Measurements from ENCODE around the gene L3MBTL4.
A peak's percentile ranks its signal among the peaks of the same experiment; 100 is the strongest.

L3MBTL4 gene

GRCh38 chr18:5983488-5983887, 431.2 kb downstream of the L3MBTL4 start:
- DNase-seq: no peak

DNA sequence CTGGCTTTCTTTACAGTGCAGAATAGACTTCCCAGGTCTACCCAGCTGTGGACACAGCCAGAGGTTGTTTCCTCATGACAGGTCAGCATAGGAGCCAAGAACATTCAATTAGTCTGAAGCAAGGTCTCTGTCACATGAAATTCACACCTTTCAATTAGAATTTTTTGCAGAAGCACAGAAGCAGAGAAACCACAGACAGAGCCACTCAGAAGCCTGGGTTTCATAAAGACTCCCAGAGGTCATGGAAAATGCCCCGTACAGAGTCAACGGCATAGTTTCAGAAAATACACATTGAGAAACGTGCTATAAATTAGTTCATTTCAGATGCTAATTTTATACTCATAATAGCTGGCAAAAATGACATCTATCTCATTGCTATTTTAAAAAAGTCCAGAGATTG, 432.4 kb downstream of the L3MBTL4 start:
- DNase-seq: no peak

DNA sequence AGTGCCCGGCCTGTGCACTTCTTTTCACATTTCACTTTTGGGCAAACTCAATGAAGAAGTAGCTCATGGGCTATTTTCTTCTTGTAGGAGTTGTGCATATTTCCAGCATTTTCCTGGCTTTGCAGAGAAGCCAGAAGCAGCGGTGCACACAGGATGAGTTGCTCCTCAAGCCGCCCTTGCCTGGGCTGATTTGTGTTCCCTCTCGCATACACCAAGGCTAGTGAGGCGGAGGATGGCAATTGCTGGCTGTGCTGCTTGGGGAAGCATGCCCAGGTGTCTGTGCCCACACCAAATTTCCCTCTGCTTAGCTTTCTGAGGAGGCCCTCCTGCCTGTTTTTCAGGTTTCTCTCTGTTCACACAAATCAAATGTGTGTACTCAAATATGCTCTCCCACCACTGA, 434.0 kb downstream of the L3MBTL4 start:
- no peak for DNase-seq

DNA sequence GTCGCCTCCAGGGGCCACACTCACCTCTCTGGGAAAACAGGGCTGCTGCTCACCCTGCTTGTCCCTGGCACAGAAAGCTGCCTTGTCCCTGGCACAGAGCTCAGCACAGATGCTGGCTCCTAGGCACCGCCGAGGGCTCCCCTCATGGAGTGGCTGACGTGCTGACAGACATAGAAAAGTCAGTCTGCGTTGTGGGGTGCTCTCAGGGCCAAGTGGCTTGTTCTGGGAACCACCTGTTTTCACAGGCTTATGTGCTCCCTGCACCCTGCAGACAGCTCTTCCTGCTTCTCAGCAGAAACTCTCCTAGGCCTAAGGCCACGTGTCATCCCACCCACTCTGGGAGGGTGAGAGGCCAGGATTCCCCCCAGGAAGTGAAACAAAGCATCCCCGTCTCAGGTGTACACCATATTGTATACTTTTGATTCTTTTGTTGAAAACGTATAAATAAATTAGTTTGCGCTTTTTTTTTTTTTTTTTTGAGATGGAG, 434.7 kb downstream of the L3MBTL4 start:
- no peak for DNase-seq

GRCh38 chr18:5979176-5979888, 435.4 kb downstream of the L3MBTL4 start:
- no peak for DNase-seq

DNA sequence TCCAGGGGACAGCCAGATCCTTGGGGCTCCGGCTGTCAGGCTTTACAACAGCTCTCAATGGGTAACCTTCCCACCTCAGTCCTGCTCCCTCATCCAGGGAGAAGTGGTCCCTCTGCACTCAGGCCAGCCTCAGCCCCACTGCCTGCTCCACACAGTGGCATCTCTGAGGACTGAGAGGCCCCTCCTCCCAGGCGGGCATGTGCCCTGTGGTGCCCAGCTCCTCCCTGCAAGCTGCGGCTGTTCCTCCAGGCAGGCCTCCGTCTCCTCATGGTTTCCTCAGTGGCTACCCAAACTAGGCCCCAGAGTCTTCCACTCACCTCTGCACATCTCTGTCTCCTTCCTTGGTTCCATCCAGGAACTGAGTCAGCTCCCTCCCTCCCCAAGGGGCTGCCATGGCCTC, 437.7 kb downstream of the L3MBTL4 start:
- no peak for DNase-seq

- peak in 1 of 5 experiments; percentile 59 for DNase-seq
These were observed 439.4 kb downstream of the L3MBTL4 start for GRCh38 chr18:5975111-5976002.

GRCh38 chr18:5974696-5975095, 440.0 kb downstream of the L3MBTL4 start:
- no peak for DNase-seq

DNA sequence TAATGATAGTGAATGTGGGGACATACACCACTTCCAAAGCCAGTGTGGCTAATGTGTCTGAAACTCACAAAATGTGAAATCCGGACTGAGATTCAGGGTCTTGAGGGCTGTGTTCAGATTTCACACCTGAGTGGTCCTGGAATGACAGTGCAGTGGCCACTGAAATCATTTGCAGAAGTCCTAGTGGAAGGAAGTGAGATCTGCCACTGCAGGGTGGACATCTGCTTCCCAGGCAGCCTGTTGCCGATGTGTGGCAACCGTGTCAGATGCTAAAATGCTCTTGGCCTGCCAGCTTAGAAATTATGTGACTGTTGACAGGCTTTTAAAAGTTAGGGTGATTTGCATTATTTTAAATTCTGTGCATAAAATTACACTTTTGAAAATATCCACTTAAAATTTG, 441.6 kb downstream of the L3MBTL4 start:
- DNase-seq: no peak

DNA sequence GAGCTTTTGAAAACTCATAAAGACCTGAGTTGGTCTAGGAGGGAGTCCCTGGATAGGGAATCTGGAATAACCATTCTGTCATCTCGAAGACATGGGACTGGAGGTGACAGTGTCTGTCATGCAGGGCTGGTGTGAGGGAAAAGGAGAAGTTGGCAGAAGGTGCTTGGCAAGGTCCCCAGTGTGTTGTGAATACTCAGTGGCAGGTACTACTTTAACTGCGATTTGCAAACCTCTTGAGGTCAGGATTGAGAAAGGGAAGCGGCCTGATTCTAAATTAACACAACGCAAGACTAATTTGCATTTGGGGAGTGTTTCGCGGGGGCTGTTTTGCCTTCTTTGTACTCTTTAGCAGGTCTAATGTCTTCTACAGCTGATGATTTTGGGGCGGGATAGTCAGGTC, 442.4 kb downstream of the L3MBTL4 start:
- DNase-seq: no peak

DNA sequence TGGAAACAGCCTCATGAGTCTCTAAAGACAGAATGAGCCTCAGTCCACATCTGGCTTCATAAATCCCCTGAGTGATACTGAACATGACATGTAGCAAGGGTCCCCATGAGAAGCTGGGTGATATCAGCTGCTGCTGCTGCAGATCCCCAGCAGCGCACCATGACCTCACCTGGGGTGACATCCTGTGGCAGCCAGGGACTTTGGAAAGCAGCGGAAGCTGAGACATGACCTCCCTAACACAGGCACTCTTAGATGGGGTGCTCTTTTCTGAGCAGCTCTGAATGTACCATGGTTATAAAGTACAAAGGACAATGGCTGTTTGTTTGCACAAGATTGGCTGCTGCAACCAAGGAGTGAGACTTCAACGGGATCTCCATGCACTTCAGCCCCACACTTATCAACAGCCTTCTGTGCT, 444.7 kb downstream of the L3MBTL4 start:
- DNase-seq: peak in 1 of 5 experiments; percentile 31

DNA sequence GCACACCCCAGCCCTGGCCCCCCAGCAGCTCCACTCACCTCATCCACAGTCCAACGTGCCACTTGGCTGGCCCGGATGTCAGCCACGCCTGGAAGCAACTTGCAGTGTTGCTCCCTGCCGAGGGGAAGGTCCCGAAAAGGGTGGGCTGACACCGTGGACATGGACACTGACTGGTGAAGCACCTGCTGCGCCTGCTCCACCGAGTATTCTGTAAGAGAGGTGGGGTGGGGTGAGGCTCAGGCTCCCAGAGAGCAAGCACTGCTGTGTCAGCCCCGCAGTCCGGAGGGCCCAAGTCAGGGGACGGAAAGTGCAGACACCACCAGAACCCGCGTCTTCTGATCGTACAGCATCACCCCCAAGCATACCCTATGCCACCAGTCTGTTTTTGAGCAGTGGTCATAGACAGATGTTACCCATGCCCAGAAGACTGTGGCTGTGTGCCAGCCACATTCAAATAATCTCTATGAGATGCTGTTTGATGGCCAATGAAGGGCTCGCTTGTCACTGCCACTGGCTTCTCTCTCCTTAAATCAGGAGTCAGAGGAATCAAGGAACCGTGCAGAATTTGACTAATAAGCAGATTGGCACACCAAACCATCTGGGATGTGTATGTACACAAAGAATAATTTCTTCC, 445.2 kb downstream of the L3MBTL4 start:
- DNase-seq: no peak

- no peak for DNase-seq
These were observed 447.0 kb downstream of the L3MBTL4 start for GRCh38 chr18:5967666-5968065.

DNA sequence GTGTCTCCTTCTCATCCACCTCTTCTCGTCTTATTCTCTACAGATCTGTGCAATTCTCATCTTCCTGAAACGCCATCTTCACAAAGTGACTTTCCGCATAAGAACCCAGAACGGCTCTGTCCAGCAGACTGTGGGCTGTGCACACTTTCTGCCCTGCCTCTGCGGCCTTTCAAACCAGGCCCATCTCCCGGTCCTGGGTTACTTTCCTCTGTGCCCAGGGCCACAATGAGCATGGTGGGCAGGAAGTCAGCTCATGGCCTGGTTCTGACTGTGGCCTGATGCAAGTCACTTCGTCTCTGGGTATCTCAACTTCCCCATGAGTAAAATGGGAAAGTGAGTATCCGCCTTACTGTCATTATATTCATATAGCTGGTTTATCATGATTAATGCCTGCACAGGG, 447.7 kb downstream of the L3MBTL4 start:
- no peak for DNase-seq

DNA sequence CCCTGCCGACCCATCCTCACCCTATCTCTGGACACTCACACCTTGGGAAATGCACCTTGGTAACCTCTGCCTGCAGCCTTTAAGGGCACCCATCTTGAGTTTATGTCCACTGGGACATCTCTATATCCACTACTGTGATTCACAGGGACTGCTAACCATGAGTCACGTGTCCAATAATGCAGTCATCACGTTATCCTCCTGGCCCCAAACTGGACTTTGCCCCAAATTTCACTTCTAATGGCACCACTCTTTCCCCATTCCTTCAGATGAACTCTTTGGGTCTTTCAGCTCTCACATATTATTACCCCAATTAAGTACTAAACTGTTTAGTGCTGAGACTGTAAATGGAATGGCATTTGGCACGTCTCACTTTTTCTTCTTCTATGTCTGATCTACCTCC, 448.2 kb downstream of the L3MBTL4 start:
- DNase-seq: no peak

DNA sequence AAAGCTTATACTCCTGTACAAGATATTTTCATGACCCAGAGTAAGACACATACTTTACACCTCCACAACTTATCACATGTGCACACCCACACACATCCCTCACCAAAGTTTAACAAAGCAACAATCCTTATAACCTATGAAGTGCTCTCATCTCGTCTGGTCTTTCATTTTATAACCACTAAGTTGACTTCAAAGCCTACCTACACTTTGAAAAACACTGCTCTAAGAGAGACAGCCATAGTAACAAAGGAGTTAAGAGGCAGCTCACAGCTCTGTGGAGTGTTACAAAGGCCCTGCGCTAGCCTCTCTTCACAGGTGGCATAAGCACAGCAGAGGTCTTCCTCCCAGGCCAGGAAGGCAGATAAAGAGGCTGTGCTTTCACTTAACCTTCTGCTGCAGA, 449.7 kb downstream of the L3MBTL4 start:
- no peak for DNase-seq

GRCh38 chr18:5964596-5964995, 450.1 kb downstream of the L3MBTL4 start:
- no peak for DNase-seq

DNA sequence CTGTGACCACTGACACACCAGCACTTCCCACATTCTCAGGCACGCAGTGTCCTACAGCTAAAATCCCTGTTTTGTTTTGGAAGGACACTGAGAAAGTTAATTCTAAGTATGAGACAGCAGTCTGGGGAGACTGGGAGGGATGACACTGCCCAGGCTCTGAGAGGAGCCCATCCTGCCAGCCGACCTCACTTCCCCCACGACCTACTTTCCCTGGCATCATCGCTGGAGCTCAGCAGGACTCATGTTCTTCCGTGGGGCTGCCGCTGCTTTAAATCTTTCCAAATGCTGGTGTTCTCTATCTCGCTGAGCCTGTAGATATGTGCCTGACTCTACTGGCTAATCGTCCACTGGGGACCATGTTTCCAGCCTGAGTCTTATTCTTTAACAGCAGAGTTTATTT, 450.6 kb downstream of the L3MBTL4 start:
- DNase-seq: no peak

DNA sequence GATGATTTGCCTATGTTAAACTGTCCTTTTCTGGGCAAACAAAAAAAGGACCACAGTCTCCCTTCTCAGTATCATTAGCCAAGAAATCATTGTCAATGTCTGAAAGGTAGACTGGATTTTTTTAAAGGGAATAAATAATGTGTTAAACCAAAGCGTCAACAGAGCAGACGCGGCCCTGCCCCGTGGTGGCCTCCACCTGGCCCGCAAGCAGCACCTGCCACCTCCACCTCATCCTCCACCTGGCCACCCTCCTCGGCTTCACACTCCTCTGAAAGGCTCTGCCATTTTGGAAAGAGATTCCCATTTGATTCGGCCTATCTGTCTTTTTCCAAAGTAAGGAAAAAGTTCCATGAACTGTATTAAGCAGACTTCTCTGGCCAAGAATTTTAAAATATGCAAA, 451.4 kb downstream of the L3MBTL4 start:
- DNase-seq: no peak

- no peak for DNase-seq
These were observed 452.3 kb downstream of the L3MBTL4 start for GRCh38 chr18:5962362-5962761.

DNA sequence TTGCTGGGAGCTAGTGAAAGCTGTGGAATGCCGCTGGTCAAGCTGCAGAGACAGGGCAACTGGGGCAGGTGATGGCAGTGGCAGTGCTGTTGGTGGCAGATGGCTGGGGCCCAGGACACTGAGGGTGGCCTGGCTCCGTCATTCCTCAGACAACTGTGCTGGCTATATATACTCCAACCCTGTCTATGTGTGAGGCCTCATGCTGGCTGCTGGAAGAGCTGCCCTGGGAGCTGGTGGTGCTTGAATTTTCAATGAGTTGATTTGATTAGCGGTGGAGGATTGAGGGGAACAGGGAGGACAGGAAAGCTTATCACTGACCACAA, 452.9 kb downstream of the L3MBTL4 start:
- no peak for DNase-seq

GRCh38 chr18:5961097-5961827, 453.4 kb downstream of the L3MBTL4 start:
- no peak for DNase-seq

GRCh38 chr18:5958822-5959221, 455.9 kb downstream of the L3MBTL4 start:
- DNase-seq: no peak
